Measurements from ENCODE around the gene ARID3C. TPM values are rescaled to one million over a fixed set of nuclear protein-coding genes. Genes with fewer than 3 reads are reported as not detected.

ARID3C gene
- total RNA-seq, 1 experiment from 2014 or later, result 0.33 TPM

GRCh38 chr9:34588671-34589635 lies 39.9 kb downstream of the ARID3C start:
- POLR2A ChIA-PET, result no interaction called here
- CTCF ChIA-PET, result no interaction called here
- H3K36me3 ChIP-seq (ENCODE audit: control insufficient read depth, insufficient read depth, low read length), result no peaks in the 10 kb centered on the region
- no peaks in the 10 kb centered on the region for H3K9me3 ChIP-seq (ENCODE audit: control insufficient read depth, insufficient read depth, low read depth, low read length)
- BruUV-seq (replicated peaks), result no TSS peak
- peaks cover 10% of the 10 kb centered on the region for H3K4me1 ChIP-seq (ENCODE audit: control insufficient read depth, insufficient read depth, low read length)
- TF ChIP-seq TCF7L2 (IDR thresholded peaks at IDR 0.05; ENCODE audit: low read depth, low read length), result peak; percentile 83
- no peak for TF ChIP-seq REST (IDR thresholded peaks at IDR 0.05; ENCODE audit: insufficient read depth in 1 of 2, low read depth in 2 of 2, low read length in 1 of 2)
- peaks cover 4% of the 10 kb centered on the region; the same call in 1 of the 2 replicates for H3K27me3 ChIP-seq (ENCODE audit: control insufficient read depth, insufficient read depth, low read length)
- H3K4me3 ChIP-seq (ENCODE audit: low read depth in 2 of 2, low read length in 2 of 2), result peak overlapping the region; percentile 35 to 42
- intact Hi-C loops (cut with micrococcal nuclease; ENCODE audit: unreplicated experiment) (loop anchor here (5.0 kb wide), 1 partner anchor 187 kb away; no protein-coding TSS in a partner anchor), in situ Hi-C loops (cut with HindIII; ENCODE audit: low pct_unique_long_range_greater_than_20kb, low sequenced_read_pairs) (no loop called here)
- DNase-seq (ENCODE audit: low read depth, low spot score) (no peak), ATAC-seq (no peak)
- no peak overlapping the region for H3K27ac ChIP-seq (ENCODE audit: low read length)

GRCh38 chr9:34587271-34587670 lies 41.6 kb downstream of the ARID3C start:
- Histone ChIP-seq H3K36me3 (ENCODE audit: control insufficient read depth, insufficient read depth, low read length) (no peaks in the 10 kb centered on the region), H3K4me3 (ENCODE audit: low read depth in 2 of 2, low read length in 2 of 2) (no peak overlapping the region), H3K27ac (ENCODE audit: low read length) (no peak overlapping the region), H3K27me3 (ENCODE audit: control insufficient read depth, insufficient read depth, low read length) (peaks cover 4% of the 10 kb centered on the region; the same call in 1 of the 2 replicates), H3K9me3 (ENCODE audit: control insufficient read depth, insufficient read depth, low read depth, low read length) (no peaks in the 10 kb centered on the region), H3K4me1 (ENCODE audit: control insufficient read depth, insufficient read depth, low read length) (peaks cover 10% of the 10 kb centered on the region)
- ChIA-PET POLR2A (no interaction called here), CTCF (no interaction called here)
- DNase-seq (ENCODE audit: low read depth, low spot score) (no peak), ATAC-seq (no peak)
- no TSS peak for BruUV-seq (replicated peaks)
- intact Hi-C loops (cut with micrococcal nuclease; ENCODE audit: unreplicated experiment) (loop anchor here (5.0 kb wide), 1 partner anchor 185 kb away; no protein-coding TSS in a partner anchor), in situ Hi-C loops (cut with HindIII; ENCODE audit: low pct_unique_long_range_greater_than_20kb, low sequenced_read_pairs) (no loop called here)
- TF ChIP-seq POLR2AphosphoS5 (IDR thresholded peaks at IDR 0.05; ENCODE audit: low read depth, low read length), result no peak
- no peak for TF ChIP-seq SIN3A (IDR thresholded peaks at IDR 0.05; ENCODE audit: borderline replicate concordance, insufficient read depth, low read depth, low read length)
- TF ChIP-seq TCF7L2 (IDR thresholded peaks at IDR 0.05; ENCODE audit: low read depth, low read length), result no peak
- no peak for TF ChIP-seq CTCF (IDR thresholded peaks at IDR 0.05)
